HepG2 (cell line): ENCODE measurements around the gene DLAT. TPM values are rescaled to one million over a fixed set of nuclear protein-coding genes. Genes with fewer than 3 reads are reported as not detected.

Source experiments
- CSRNP2 ChIP-seq: sonication (generic); formaldehyde crosslinking; conservative IDR thresholded peaks from 2 replicates; pipeline ENCODE4 v1.8.0; 2022; ENCODE audit warnings: low read depth, missing genetic modification reagents
- ELF3 ChIP-seq: IDR thresholded peaks from 2 replicates; pipeline ENCODE4 v1.6.1; 2016; ENCODE audit warnings: missing genetic modification reagents, missing compliant biosample characterization
- FOSL2 ChIP-seq: sonication (generic); formaldehyde crosslinking; IDR thresholded peaks from 2 replicates; pipeline ENCODE4 v1.4.0; 2020; ENCODE audit warnings: missing genetic modification reagents
- FOXM1 ChIP-seq: sonication (generic); formaldehyde crosslinking; IDR thresholded peaks from 2 replicates; pipeline ENCODE4 v1.5.0; 2020; ENCODE audit warnings: missing genetic modification reagents
- GPN1 ChIP-seq: sonication (generic); formaldehyde crosslinking; IDR thresholded peaks from 2 replicates; pipeline ENCODE4 v1.5.1; 2020; ENCODE audit warnings: missing genetic modification reagents, borderline replicate concordance
- HOXA3 ChIP-seq: sonication (generic); formaldehyde crosslinking; IDR thresholded peaks from 2 replicates; pipeline ENCODE4 v1.5.0; 2020; ENCODE audit warnings: missing genetic modification reagents
- HOXA7 ChIP-seq: sonication (generic); formaldehyde crosslinking; IDR thresholded peaks from 2 replicates; pipeline ENCODE4 v1.8.1; 2022; ENCODE audit warnings: mild to moderate bottlenecking, missing genetic modification reagents, moderate library complexity
- MIXL1 ChIP-seq: IDR thresholded peaks from 2 replicates; pipeline ENCODE4 v1.6.1; 2016
- MLLT10 ChIP-seq: sonication (generic); formaldehyde crosslinking; IDR thresholded peaks from 2 replicates; pipeline ENCODE4 v1.4.0; 2020; ENCODE audit warnings: missing genetic modification reagents
- NFAT5 ChIP-seq: sonication (generic); formaldehyde crosslinking; IDR thresholded peaks from 2 replicates; pipeline ENCODE4 v1.4.0; 2020; ENCODE audit warnings: missing genetic modification reagents
- NPAS2 ChIP-seq: sonication (generic); formaldehyde crosslinking; IDR thresholded peaks from 2 replicates; pipeline ENCODE4 v1.8.0; 2022; ENCODE audit warnings: mild to moderate bottlenecking, missing genetic modification reagents, borderline replicate concordance
- SRF ChIP-seq: IDR thresholded peaks from 2 replicates; pipeline ENCODE4 v1.6.1; 2011; ENCODE audit warnings: mild to moderate bottlenecking, low read depth, low read length, moderate library complexity
- TAF1 ChIP-seq: sonication (generic); formaldehyde crosslinking; IDR thresholded peaks from 2 replicates; pipeline ENCODE4 v1.4.0; 2020; ENCODE audit warnings: missing genetic modification reagents
- TGIF2 ChIP-seq: IDR thresholded peaks from 2 replicates; pipeline ENCODE4 v1.6.1; 2016; ENCODE audit warnings: control low read depth, missing compliant biosample characterization
- YEATS2 ChIP-seq: sonication (generic); formaldehyde crosslinking; IDR thresholded peaks from 2 replicates; pipeline ENCODE4 v1.4.0; 2020; ENCODE audit warnings: missing genetic modification reagents, borderline replicate concordance
- ZNF230 ChIP-seq: sonication (generic); formaldehyde crosslinking; IDR thresholded peaks from 2 replicates; pipeline ENCODE4 v1.4.0; 2020; ENCODE audit warnings: mild to moderate bottlenecking, missing genetic modification reagents
- ZNF296 ChIP-seq: sonication (generic); formaldehyde crosslinking; conservative IDR thresholded peaks from 2 replicates; pipeline ENCODE4 v1.5.0; 2020; ENCODE audit warnings: mild to moderate bottlenecking, missing genetic modification reagents
- ZNF414 ChIP-seq: sonication (generic); formaldehyde crosslinking; IDR thresholded peaks from 2 replicates; pipeline ENCODE4 v1.5.0; 2020; ENCODE audit warnings: missing genetic modification reagents
- ZNF567 ChIP-seq: sonication (generic); formaldehyde crosslinking; IDR thresholded peaks from 2 replicates; pipeline ENCODE4 v1.8.1; 2023; ENCODE audit warnings: mild to moderate bottlenecking, missing genetic modification reagents, borderline replicate concordance
- ZNF570 ChIP-seq: sonication (generic); formaldehyde crosslinking; IDR thresholded peaks from 2 replicates; pipeline ENCODE4 v1.4.0; 2020; ENCODE audit warnings: mild to moderate bottlenecking, missing genetic modification reagents, borderline replicate concordance
- ZNF597 ChIP-seq: sonication (generic); formaldehyde crosslinking; IDR thresholded peaks from 2 replicates; pipeline ENCODE4 v1.5.0; 2020; ENCODE audit warnings: missing genetic modification reagents
- ZNF839 ChIP-seq: sonication (generic); formaldehyde crosslinking; IDR thresholded peaks from 2 replicates; pipeline ENCODE4 v1.4.0; 2020; ENCODE audit warnings: missing genetic modification reagents, mild to moderate bottlenecking, borderline replicate concordance
- polyA plus RNA-seq, 8 experiments: library from polyadenylated mRNA; depleted of rRNA in 3 of 8; stranded (reverse) in 7 of 8; unstranded in 1 of 8; fragments of >200 nt; fragmentation: Illumina TruSeq in 4 of 8; extraction: Trizol in 4 of 8; gene quantifications; 2 replicates each; pipeline versions ENCODE4 v1.2.1 to v1.2.3, GENCODE V29; 2011 to 2016; ENCODE audit warnings: low read depth in 4 of 8, missing spikeins in 1 of 8, mixed read lengths in 1 of 8; ENCODE audit not compliant: insufficient read depth in 1 of 8
- total RNA-seq, 5 experiments: library from RNA; depleted of rRNA; stranded (reverse); fragments of >200 nt; fragmentation: Illumina TruSeq; extraction: Trizol; gene quantifications; 2 replicates each; pipeline ENCODE4 v1.2.3, GENCODE V29; 2016; ENCODE audit warnings: low read depth in 1 of 5

The DLAT gene
- total and polyA plus RNA-seq, 2 of the 13 experiments (the other 11 are each of a cell fraction or from before 2014, with no cell fraction given), result 26.4 to 62.2 TPM

GRCh38 chr11:112086422-112087191, 61.4 kb downstream of the DLAT start, which contains the start of the genes SDHD and TIMM8B (continued):
- TF ChIP-seq NFAT5 (CRISPR knock-in tag) (no peak), FOSL2 (peak; percentile 24; the same call in 1 of the 2 replicates), HOXA3 (peak; percentile 93), HOXA7 (CRISPR knock-in tag) (no peak; the same call in 1 of the 2 replicates), SRF (no peak), MIXL1 (CRISPR knock-in tag) (peak; percentile 70; the same call in 1 of the 2 replicates), ZNF570 (CRISPR knock-in tag) (no peak), ZNF597 (CRISPR knock-in tag) (no peak), TAF1 (CRISPR knock-in tag) (peak; percentile 97), CSRNP2 (no peak), ZNF839 (CRISPR knock-in tag) (0 out of 2 replicates have a peak, but pooled peaks have one; percentile 70), GPN1 (CRISPR knock-in tag) (0 out of 2 replicates have a peak, but pooled peaks have one; percentile 5), YEATS2 (CRISPR knock-in tag) (peak; percentile 93; the same call in 1 of the 2 replicates), ZNF414 (CRISPR knock-in tag) (0 out of 2 replicates have a peak, but pooled peaks have one; percentile 51), ZNF230 (CRISPR knock-in tag) (no peak), ELF3 (CRISPR knock-in tag) (peak; percentile 97), MLLT10 (CRISPR knock-in tag) (no peak), FOXM1 (CRISPR knock-in tag) (no peak), ZNF296 (no peak), NPAS2 (no peak), ZNF567 (CRISPR knock-in tag) (peak; percentile 57; the same call in 1 of the 2 replicates), TGIF2 (CRISPR knock-in tag) (peak; percentile 86; the same call in 1 of the 2 replicates)
